Neural crest cell (in vitro differentiated cells): ENCODE data around the gene NXPE3. TPM values are rescaled to one million over a fixed set of nuclear protein-coding genes. Genes with fewer than 3 reads are reported as not detected.

Experiments used
- DNase-seq: peaks from one replicate; pipeline ENCODE4 v3.0.0; 2021; ENCODE audit warnings: low read depth, mixed read lengths, low spot score
- H3K27ac Mint-ChIP-seq: one replicate; pipeline ENCODE4 v1.8.0; 2021; ENCODE audit warnings: mild to moderate bottlenecking, mixed read lengths; ENCODE audit not compliant: unreplicated experiment
- H3K27me3 Mint-ChIP-seq: 2 replicates; pipeline ENCODE4 v1.8.0; 2021; ENCODE audit warnings: low read depth, mild to moderate bottlenecking, mixed read lengths
- H3K36me3 Mint-ChIP-seq: 2 replicates; pipeline ENCODE4 v1.8.0; 2021; ENCODE audit warnings: low read depth, mild to moderate bottlenecking, mixed read lengths
- H3K4me1 Mint-ChIP-seq: 2 replicates; pipeline ENCODE4 v1.8.0; 2021; ENCODE audit warnings: mixed read lengths
- H3K4me3 Mint-ChIP-seq: one replicate; pipeline ENCODE4 v1.8.0; 2021; ENCODE audit warnings: mild to moderate bottlenecking, mixed read lengths
- H3K9me3 Mint-ChIP-seq: 2 replicates; pipeline ENCODE4 v1.8.0; 2021; ENCODE audit warnings: mixed read lengths
- total RNA-seq: library from RNA; stranded (reverse); gene quantifications from 2 replicates; pipeline ENCODE4 v1.2.1, GENCODE V29; 2021
- TF ChIP-seq, protein P1 (sequence below): fragments of 200-600 bp; sonication (generic); conservative IDR thresholded peaks from 2 replicates; pipeline ENCODE4 v1.5.0; 2021; ENCODE audit warnings: antibody characterized with exemption, mild to moderate bottlenecking

The NXPE3 gene
- total RNA-seq, 1 donor from 2014 or later = 23.0 TPM

DNA sequence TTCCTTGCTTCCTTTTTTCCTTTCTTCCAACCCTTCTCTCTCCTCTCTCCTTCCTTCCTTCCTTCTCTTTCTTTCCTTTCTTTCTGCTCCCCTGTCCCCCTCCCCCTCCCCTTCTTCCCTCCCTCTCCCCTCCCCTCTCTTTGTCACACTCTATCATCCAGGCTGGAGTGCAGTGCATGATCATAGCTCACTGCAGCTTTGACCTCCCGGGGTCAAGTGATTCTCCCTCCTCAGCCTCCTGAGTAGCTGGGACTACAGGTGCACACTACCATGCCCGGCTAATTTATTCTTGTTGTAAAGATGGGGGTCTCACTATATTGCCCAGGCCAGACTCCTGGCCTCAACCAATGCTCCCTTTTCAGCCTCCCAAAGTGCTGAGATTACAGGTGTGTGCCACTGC is 89.0 kb downstream of the NXPE3 start:
- Mint-ChIP-seq H3K4me3 (no peak overlapping the region), H3K9me3 (peaks cover under 1% of the 10 kb centered on the region), H3K36me3 (no peaks in the 10 kb centered on the region), H3K27ac (no peak overlapping the region), H3K27me3 (no peaks in the 10 kb centered on the region), H3K4me1 (peaks cover 8% of the 10 kb centered on the region)
- no peak for DNase-seq
- TF ChIP-seq, protein P1, sequence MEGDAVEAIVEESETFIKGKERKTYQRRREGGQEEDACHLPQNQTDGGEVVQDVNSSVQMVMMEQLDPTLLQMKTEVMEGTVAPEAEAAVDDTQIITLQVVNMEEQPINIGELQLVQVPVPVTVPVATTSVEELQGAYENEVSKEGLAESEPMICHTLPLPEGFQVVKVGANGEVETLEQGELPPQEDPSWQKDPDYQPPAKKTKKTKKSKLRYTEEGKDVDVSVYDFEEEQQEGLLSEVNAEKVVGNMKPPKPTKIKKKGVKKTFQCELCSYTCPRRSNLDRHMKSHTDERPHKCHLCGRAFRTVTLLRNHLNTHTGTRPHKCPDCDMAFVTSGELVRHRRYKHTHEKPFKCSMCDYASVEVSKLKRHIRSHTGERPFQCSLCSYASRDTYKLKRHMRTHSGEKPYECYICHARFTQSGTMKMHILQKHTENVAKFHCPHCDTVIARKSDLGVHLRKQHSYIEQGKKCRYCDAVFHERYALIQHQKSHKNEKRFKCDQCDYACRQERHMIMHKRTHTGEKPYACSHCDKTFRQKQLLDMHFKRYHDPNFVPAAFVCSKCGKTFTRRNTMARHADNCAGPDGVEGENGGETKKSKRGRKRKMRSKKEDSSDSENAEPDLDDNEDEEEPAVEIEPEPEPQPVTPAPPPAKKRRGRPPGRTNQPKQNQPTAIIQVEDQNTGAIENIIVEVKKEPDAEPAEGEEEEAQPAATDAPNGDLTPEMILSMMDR = no peak

DNA sequence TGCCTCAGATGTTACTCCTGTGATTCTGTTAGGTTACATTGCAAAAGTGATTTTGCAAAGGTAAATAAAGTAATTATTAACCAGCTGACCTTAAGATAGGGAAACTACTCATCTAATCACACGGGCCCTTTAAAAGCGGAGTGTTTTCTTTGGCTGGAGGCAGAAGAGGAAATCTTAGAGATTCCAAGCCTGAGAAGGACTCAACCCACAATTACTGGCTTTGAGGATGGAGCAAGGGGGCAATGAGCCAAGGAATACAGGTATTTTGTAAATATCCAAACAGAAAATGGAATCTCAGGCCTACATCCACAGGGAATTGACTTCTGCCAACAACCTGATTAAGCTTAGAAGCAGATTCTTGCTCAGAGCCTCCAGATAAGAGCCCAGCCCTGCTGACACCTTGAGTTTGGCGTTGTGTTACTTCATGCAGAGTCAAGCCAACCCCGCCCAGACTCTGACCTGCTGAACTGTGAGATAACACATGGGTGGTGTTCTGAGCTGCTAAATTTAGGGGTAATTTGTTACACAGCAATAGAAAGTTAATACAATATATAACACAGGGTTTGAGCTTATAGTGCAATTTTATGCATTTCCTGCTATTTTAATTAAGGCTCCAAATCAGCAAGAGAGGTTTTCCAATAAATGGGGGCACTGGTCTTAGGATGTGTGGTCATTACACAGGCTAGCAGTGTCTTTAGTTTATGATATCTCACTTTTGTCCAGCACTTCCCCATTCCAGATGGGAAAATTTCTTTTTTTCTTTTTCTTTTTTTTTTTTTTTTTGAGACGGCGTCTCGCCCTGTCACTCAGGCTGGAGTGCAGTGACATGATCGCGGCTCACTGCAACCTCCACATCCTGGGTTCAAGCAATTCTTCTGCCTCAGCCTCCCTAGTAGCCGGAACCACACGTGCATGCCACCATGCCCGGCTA is 89.8 kb downstream of the NXPE3 start:
- peaks cover 8% of the 10 kb centered on the region for H3K4me1 Mint-ChIP-seq
- peaks cover 3% of the 10 kb centered on the region for H3K9me3 Mint-ChIP-seq
- H3K4me3 Mint-ChIP-seq = no peak overlapping the region
- TF ChIP-seq, protein P1 = no peak
- no peak overlapping the region for H3K27ac Mint-ChIP-seq
- H3K27me3 Mint-ChIP-seq = no peaks in the 10 kb centered on the region
- no peak for DNase-seq
- H3K36me3 Mint-ChIP-seq = no peaks in the 10 kb centered on the region

DNA sequence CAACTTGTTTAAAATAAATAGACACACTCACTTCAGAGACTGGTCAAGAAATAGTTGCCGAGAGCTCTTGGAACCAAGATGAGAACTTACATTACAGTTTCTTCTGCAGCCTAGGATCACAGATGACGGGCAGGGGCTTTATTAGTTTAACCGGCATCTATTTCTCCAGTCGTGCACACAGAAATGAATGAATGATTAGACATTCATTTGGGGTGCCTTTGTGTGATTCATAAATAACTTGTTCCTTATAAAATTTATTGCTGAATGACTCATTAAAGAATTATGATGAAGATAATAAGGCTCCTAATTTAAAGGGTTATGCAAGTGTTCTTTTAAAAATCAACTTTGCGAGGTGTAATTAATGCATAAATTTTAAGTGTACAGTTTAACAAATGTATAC is 91.1 kb downstream of the NXPE3 start:
- H3K4me3 Mint-ChIP-seq = no peak overlapping the region
- TF ChIP-seq, protein P1 = no peak
- H3K27ac Mint-ChIP-seq = no peak overlapping the region
- no peaks in the 10 kb centered on the region for H3K36me3 Mint-ChIP-seq
- H3K27me3 Mint-ChIP-seq = no peaks in the 10 kb centered on the region
- H3K4me1 Mint-ChIP-seq = peaks cover 8% of the 10 kb centered on the region
- peaks cover 3% of the 10 kb centered on the region for H3K9me3 Mint-ChIP-seq
- no peak for DNase-seq

DNA sequence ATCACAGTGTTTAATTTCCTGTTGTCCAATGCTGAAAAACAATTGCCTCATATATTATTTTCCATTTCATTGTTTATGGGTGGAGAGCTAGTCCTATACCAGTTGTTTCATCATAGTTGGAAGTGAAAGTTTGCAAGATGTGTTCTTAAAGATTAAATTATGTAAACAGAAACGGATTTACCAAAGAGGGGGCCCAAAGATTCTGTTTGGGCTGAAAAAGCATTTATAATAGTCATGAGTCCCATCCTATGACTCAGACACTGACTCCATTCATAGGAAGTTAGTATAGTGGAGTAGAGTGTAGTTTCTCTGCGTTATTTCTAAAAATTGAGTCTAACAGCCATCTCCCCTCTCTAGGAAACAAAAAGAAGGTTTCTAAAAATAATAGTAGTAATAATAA is 94.6 kb downstream of the NXPE3 start:
- Mint-ChIP-seq H3K27me3 (no peaks in the 10 kb centered on the region), H3K9me3 (peaks cover 3% of the 10 kb centered on the region), H3K27ac (no peak overlapping the region), H3K36me3 (no peaks in the 10 kb centered on the region), H3K4me1 (no peaks in the 10 kb centered on the region), H3K4me3 (no peak overlapping the region)
- TF ChIP-seq, protein P1 = no peak
- no peak for DNase-seq

DNA sequence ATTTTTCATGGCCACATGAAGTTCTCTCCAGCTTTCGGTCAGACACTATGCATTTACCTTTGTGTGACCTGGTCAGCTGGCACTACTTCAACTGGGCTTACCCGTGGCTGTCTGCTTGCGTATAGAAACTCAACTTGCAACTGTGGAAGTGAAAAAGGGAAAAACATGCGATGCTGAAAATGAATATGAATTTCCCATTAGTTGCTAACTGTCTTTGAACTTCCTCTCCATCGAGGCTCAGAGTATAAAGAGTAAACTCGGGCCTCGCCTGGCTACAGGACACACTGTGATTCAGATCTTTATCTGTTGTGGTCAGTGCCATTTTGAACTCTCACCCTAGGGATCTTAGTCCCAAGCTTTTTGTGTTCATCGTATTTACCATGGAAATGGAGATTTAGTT is 97.1 kb downstream of the NXPE3 start:
- no peaks in the 10 kb centered on the region for H3K27me3 Mint-ChIP-seq
- H3K9me3 Mint-ChIP-seq = peaks cover 3% of the 10 kb centered on the region
- H3K36me3 Mint-ChIP-seq = no peaks in the 10 kb centered on the region
- H3K4me3 Mint-ChIP-seq = no peak overlapping the region
- H3K4me1 Mint-ChIP-seq = no peaks in the 10 kb centered on the region
- TF ChIP-seq, protein P1 = no peak
- no peak overlapping the region for H3K27ac Mint-ChIP-seq
- DNase-seq = no peak

Other genes starting within 250 kb of the NXPE3 start
- gene TRMT10C, start 217.3 kb upstream of the NXPE3 start, total RNA-seq = 28.9 and 31.0 TPM in 2 replicates
- 153 and 167 TPM in 2 replicates for gene PCNP, start 205.0 kb upstream of the NXPE3 start, total RNA-seq
- 16.6 and 17.2 TPM in 2 replicates for gene ZBTB11, start 102.1 kb upstream of the NXPE3 start, total RNA-seq
- gene RPL24, start 92.5 kb upstream of the NXPE3 start, total RNA-seq = 1,315 and 1,351 TPM in 2 replicates
- 25.1 and 27.4 TPM in 2 replicates for gene CEP97, start 54.6 kb upstream of the NXPE3 start, total RNA-seq
- gene NFKBIZ, start 70.3 kb downstream of the NXPE3 start, total RNA-seq = 6.2 and 9.9 TPM in 2 replicates